H9 (cell line): ENCODE data around the gene CCDC78. TPM values are rescaled to one million over a fixed set of nuclear protein-coding genes. Genes with fewer than 3 reads are reported as not detected.

Source experiments
- DNase-seq: peaks from one replicate; pipeline ENCODE4 v3.0.0-alpha.2; 2017
- H2AFZ ChIP-seq: one replicate; pipeline ENCODE4 v1.6.1; 2013; ENCODE audit warnings: mild to moderate bottlenecking, low read length, control low read depth, moderate library complexity
- H2AK5ac ChIP-seq: 2 replicates; pipeline ENCODE4 v1.6.1; 2013; ENCODE audit warnings: low read length, control low read depth, mixed read lengths; ENCODE audit not compliant: insufficient read length
- H2BK120ac ChIP-seq: one replicate; pipeline ENCODE4 v1.6.1; 2013; ENCODE audit warnings: low read depth, mild to moderate bottlenecking, low read length, control low read depth, inconsistent platforms; ENCODE audit not compliant: poor library complexity, severe bottlenecking
- H2BK12ac ChIP-seq: 2 replicates; pipeline ENCODE4 v1.6.1; 2013; ENCODE audit warnings: low read length, control low read depth, mixed read lengths, low read depth; ENCODE audit not compliant: insufficient read length
- H2BK15ac ChIP-seq: 2 replicates; pipeline ENCODE4 v1.6.1; 2013; ENCODE audit warnings: low read depth, low read length, control low read depth
- H2BK20ac ChIP-seq: one replicate; pipeline ENCODE4 v1.6.1; 2013; ENCODE audit warnings: low read depth, mild to moderate bottlenecking, low read length, control low read depth, inconsistent platforms; ENCODE audit not compliant: poor library complexity, severe bottlenecking
- H2BK5ac ChIP-seq: 2 replicates; pipeline ENCODE4 v1.6.1; 2013; ENCODE audit warnings: low read length, control low read depth, mixed read lengths; ENCODE audit not compliant: insufficient read length
- H3K14ac ChIP-seq: 2 replicates; pipeline ENCODE4 v1.6.1; 2013; ENCODE audit warnings: low read length, control low read depth; ENCODE audit not compliant: insufficient read depth
- H3K18ac ChIP-seq: 2 replicates; pipeline ENCODE4 v1.6.1; 2013; ENCODE audit warnings: low read depth, mild to moderate bottlenecking, mixed read lengths, low read length, control low read depth; ENCODE audit not compliant: insufficient read length
- H3K23ac ChIP-seq: 2 replicates; pipeline ENCODE4 v1.6.1; 2013; ENCODE audit warnings: low read length, control low read depth, mixed read lengths, low read depth; ENCODE audit not compliant: insufficient read length
- H3K23me2 ChIP-seq: 2 replicates; pipeline ENCODE4 v1.6.1; 2013; ENCODE audit warnings: low read depth, mild to moderate bottlenecking, mixed read lengths, low read length, control low read depth; ENCODE audit not compliant: insufficient read length, poor library complexity, severe bottlenecking
- H3K27ac ChIP-seq: 2 replicates; pipeline ENCODE4 v1.5.1; 2013; ENCODE audit warnings: low read length, control low read depth, mixed read lengths, low read depth; ENCODE audit not compliant: insufficient read length
- H3K27me3 ChIP-seq: 2 replicates; pipeline ENCODE4 v1.6.1; 2013; ENCODE audit warnings: low read length, control low read depth, inconsistent platforms; ENCODE audit not compliant: insufficient read depth
- H3K4ac ChIP-seq: 2 replicates; pipeline ENCODE4 v1.6.1; 2013; ENCODE audit warnings: low read depth, mild to moderate bottlenecking, control low read depth, inconsistent platforms, low read length, moderate library complexity
- H3K4me1 ChIP-seq: 2 replicates; pipeline ENCODE4 v1.6.1; 2013; ENCODE audit warnings: low read length, control low read depth, inconsistent platforms; ENCODE audit not compliant: insufficient read depth
- H3K4me2 ChIP-seq: 2 replicates; pipeline ENCODE4 v1.6.1; 2013; ENCODE audit warnings: low read length, control low read depth, mixed read lengths; ENCODE audit not compliant: insufficient read length, insufficient read depth
- H3K56ac ChIP-seq: 2 replicates; pipeline ENCODE4 v1.6.1; 2013; ENCODE audit warnings: low read depth, mild to moderate bottlenecking, mixed read lengths, low read length, control low read depth; ENCODE audit not compliant: insufficient read length
- H3K79me1 ChIP-seq: 2 replicates; pipeline ENCODE4 v1.6.1; 2013; ENCODE audit warnings: low read depth, mild to moderate bottlenecking, moderate library complexity, low read length, control low read depth, inconsistent platforms; ENCODE audit not compliant: insufficient read depth, poor library complexity, severe bottlenecking
- H3K79me2 ChIP-seq: 2 replicates; pipeline ENCODE4 v1.6.1; 2013; ENCODE audit warnings: low read length, control low read depth, inconsistent platforms; ENCODE audit not compliant: insufficient read depth
- H3K9ac ChIP-seq: 2 replicates; pipeline ENCODE4 v1.6.1; 2013; ENCODE audit warnings: low read length, control low read depth, mixed read lengths; ENCODE audit not compliant: insufficient read length; ENCODE audit errors: extremely low read depth
- H3K9me3 ChIP-seq: one replicate; pipeline ENCODE4 v1.6.1; 2013; ENCODE audit warnings: low read depth, low read length, inconsistent platforms; ENCODE audit not compliant: control insufficient read depth
- H3T11ph ChIP-seq: one replicate; pipeline ENCODE4 v1.6.1; 2013; ENCODE audit warnings: mild to moderate bottlenecking, low read length, control low read depth, inconsistent platforms
- H4K20me1 ChIP-seq: one replicate; pipeline ENCODE4 v1.6.1; 2013; ENCODE audit not compliant: control insufficient read depth, insufficient read length, insufficient read depth
- H4K5ac ChIP-seq: 2 replicates; pipeline ENCODE4 v1.6.1; 2013; ENCODE audit warnings: low read depth, mild to moderate bottlenecking, mixed read lengths, low read length, control low read depth; ENCODE audit not compliant: insufficient read length
- H4K8ac ChIP-seq: replicated peaks from 2 replicates; pipeline ENCODE4 v1.6.1; 2013; ENCODE audit warnings: low read length, control low read depth, mixed read lengths, low read depth; ENCODE audit not compliant: insufficient read length
- H4K91ac ChIP-seq: 2 replicates; pipeline ENCODE4 v1.6.1; 2013; ENCODE audit warnings: low read depth, mild to moderate bottlenecking, moderate library complexity, mixed read lengths, low read length, control low read depth; ENCODE audit not compliant: insufficient read length
- H3K27ac Mint-ChIP-seq, 3 experiments: 2 replicates in 2 of 3; 3 replicates in 1 of 3; pipeline ENCODE4 v1.8.0; 2020 to 2021; ENCODE audit warnings: mixed read lengths in 3 of 3, mild to moderate bottlenecking in 1 of 3, moderate library complexity in 1 of 3
- H3K27me3 Mint-ChIP-seq: 2 replicates; pipeline ENCODE4 v1.8.0; 2021; ENCODE audit warnings: low read depth, mild to moderate bottlenecking, moderate library complexity, mixed read lengths
- H3K36me3 Mint-ChIP-seq, 3 experiments: 2 replicates in 2 of 3; 3 replicates in 1 of 3; pipeline ENCODE4 v1.8.0; 2020 to 2021; ENCODE audit warnings: low read depth in 3 of 3, mixed read lengths in 3 of 3; ENCODE audit not compliant: insufficient read depth in 1 of 3
- H3K4me1 Mint-ChIP-seq, 2 experiments: 2 replicates each; pipeline ENCODE4 v1.8.0; 2020; ENCODE audit warnings: mixed read lengths in 2 of 2
- H3K4me3 Mint-ChIP-seq, 2 experiments: 2 replicates in 1 of 2; 3 replicates in 1 of 2; pipeline ENCODE4 v1.8.0; 2020 to 2021; ENCODE audit warnings: mild to moderate bottlenecking in 2 of 2, mixed read lengths in 2 of 2, moderate library complexity in 1 of 2
- H3K9me3 Mint-ChIP-seq, 2 experiments: 2 replicates in 1 of 2; 3 replicates in 1 of 2; pipeline ENCODE4 v1.8.0; 2020; ENCODE audit warnings: mild to moderate bottlenecking in 2 of 2, mixed read lengths in 2 of 2, moderate library complexity in 1 of 2
- WGBS: extraction: QIAGEN DNeasy Blood & Tissue Kit; methylation state at CpG from one replicate; pipeline ENCODE4 v1.1.7; 2013; ENCODE audit warnings: missing lambda C conversion rate, low lambda C conversion rate, mixed read lengths; ENCODE audit not compliant: insufficient read length; ENCODE audit errors: extremely low coverage; 5-methylcytosine and 5-hydroxymethylcytosine counted together
- total RNA-seq: library from RNA; stranded (reverse); gene quantifications from 2 replicates; pipeline ENCODE4 v1.2.1, GENCODE V29; 2021
- TF ChIP-seq, protein P1 (sequence below): fragments of 200-600 bp; sonication (generic); conservative IDR thresholded peaks from 3 replicates; pipeline ENCODE4 v1.8.0; 2021; ENCODE audit warnings: antibody characterized with exemption, mild to moderate bottlenecking

The CCDC78 gene
- total RNA-seq, 1 experiment from 2014 or later: 12.1 TPM

DNA sequence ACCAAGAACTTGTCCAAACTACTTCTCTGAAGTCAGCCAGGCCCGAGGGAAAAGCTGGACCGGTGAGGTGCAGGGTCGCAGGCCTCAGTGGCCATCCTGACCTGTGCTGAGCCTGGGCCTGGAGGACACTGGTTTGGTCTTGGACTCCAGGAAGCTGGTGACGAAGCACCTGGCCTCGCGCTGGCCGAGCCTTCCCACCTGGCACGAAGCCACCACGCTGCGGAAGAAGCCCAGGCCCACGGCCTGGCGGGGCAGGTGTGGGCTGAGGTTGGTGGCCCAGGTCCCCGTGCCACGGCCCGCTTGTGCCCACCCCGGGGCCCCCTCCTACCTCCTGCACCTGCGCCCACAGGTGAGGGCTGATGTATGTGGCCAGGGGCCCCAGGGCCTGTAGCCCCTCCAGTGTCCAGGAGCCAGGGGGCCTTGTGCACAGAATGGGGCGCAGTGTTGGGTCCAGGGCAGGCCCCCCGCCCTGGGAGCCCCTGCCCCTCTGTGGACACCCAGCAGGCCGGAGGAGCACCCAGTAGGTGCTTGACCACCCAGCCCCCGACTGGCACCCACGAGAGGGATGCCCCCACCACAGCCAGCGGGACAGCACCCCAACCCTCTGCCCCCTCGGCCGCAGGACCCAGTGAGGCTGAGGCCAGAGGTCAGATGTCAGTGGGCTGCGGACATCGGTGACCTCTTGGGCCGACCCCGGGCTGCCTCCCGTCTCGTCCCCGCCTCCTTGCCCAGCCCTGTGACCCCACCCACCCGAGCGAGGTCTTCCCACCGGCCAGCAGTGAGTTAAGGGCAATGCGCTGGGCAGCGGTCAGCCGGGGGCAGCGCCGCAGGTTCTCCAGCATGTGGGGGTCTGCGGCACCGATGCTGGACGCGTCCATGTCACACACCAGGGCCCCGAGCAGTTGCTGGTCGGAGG lies 48.1 kb upstream of the CCDC78 start:
- no peaks in the 10 kb centered on the region for H3K79me2 ChIP-seq

More for the DNA sequence above, 48.1 kb upstream of the CCDC78 start:
- H3K56ac ChIP-seq: no peak overlapping the region
- Mint-ChIP-seq H3K27me3 (peaks cover 22% of the 10 kb centered on the region), H3K36me3 (no peaks in the 10 kb centered on the region), H3K9me3 (no peaks in the 10 kb centered on the region; a peak in 1 of 5 replicates), H3K4me1 (no peaks in the 10 kb centered on the region), H3K27ac (no peak overlapping the region), H3K4me3 (no peak overlapping the region)
- no peaks in the 10 kb centered on the region for H3K9me3 ChIP-seq
- H2BK5ac ChIP-seq: no peak overlapping the region
- H3K27ac ChIP-seq: no peak overlapping the region
- no peak overlapping the region for H4K91ac ChIP-seq
- no peak overlapping the region for H3K4ac ChIP-seq
- no peak overlapping the region for H3K4me2 ChIP-seq
- no peak overlapping the region for H3K14ac ChIP-seq
- no peak overlapping the region for H2BK15ac ChIP-seq
- no peak overlapping the region for H4K5ac ChIP-seq
- H4K8ac ChIP-seq: no peak overlapping the region
- no peak overlapping the region for H3K9ac ChIP-seq
- H3K18ac ChIP-seq: no peak overlapping the region
- H3K23me2 ChIP-seq: no peaks in the 10 kb centered on the region
- no peak overlapping the region for H3T11ph ChIP-seq
- no peaks in the 10 kb centered on the region for H3K27me3 ChIP-seq
- TF ChIP-seq, protein P1, sequence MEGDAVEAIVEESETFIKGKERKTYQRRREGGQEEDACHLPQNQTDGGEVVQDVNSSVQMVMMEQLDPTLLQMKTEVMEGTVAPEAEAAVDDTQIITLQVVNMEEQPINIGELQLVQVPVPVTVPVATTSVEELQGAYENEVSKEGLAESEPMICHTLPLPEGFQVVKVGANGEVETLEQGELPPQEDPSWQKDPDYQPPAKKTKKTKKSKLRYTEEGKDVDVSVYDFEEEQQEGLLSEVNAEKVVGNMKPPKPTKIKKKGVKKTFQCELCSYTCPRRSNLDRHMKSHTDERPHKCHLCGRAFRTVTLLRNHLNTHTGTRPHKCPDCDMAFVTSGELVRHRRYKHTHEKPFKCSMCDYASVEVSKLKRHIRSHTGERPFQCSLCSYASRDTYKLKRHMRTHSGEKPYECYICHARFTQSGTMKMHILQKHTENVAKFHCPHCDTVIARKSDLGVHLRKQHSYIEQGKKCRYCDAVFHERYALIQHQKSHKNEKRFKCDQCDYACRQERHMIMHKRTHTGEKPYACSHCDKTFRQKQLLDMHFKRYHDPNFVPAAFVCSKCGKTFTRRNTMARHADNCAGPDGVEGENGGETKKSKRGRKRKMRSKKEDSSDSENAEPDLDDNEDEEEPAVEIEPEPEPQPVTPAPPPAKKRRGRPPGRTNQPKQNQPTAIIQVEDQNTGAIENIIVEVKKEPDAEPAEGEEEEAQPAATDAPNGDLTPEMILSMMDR: no peak
- H2BK12ac ChIP-seq: no peak overlapping the region
- DNase-seq: no peak
- H2BK120ac ChIP-seq: no peak overlapping the region
- no peak overlapping the region for H2AFZ ChIP-seq
- H3K23ac ChIP-seq: no peak overlapping the region
- no peaks in the 10 kb centered on the region for H3K79me1 ChIP-seq
- H4K20me1 ChIP-seq: no peaks in the 10 kb centered on the region
- no peak overlapping the region for H2AK5ac ChIP-seq
- H2BK20ac ChIP-seq: no peak overlapping the region
- no CpG with 5 or more reads among the region's 46 CpGs for WGBS
- H3K4me1 ChIP-seq: no peaks in the 10 kb centered on the region
